ENCODE data around the gene COMT. TPM values are rescaled to one million over a fixed set of nuclear protein-coding genes. Genes with fewer than 3 reads are reported as not detected.

Gene COMT
- total and polyA plus RNA-seq, 4 donors = 75.3 to 430 (median 146) TPM

DNA sequence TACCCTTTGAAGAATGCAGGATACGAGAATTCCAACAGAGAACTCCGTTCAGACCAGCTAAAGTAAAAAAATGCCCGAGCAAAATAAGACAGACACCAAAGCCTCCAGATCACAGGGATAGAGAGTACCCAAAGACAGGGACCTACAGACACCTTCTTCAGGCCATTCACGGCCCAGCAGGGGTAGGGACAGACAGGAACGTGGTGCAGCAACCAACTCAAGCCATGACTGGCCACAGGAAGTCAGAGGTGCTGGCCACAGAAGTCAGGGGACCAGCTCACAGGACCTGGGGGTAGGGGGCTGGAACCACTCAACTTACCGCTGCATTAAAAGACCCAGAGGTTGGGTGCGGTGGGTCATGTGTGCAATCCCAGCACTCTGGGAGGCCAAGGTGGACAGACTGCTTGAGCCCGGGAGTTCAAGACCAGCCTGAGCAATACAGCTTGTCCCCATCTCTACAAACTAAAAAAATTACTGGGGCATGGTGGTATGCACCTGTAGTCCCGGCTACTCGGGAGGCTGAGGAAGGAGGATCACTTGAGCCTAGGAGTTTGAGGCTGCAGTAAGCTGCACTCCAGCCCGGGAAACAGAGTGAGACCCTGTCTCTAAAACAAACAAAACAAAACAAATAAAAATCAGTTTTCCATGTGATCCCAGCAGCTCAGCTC is 39.9 kb upstream of the COMT start:
- H3K27ac ChIP-seq (ENCODE audit: low read depth in 1 of 2, low read length in 2 of 2) = no peak overlapping the region
- no peaks in the 10 kb centered on the region for H3K27me3 ChIP-seq (ENCODE audit: control insufficient read depth in 4 of 4, insufficient read depth in 4 of 4, low read length in 3 of 4)
- 92% methylated on average over 11 of the region's 11 CpGs for WGBS
- TF ChIP-seq RAD21 (IDR thresholded peaks at IDR 0.05) (no peak), NR2F2 (IDR thresholded peaks at IDR 0.05) (no peak), JUND (IDR thresholded peaks at IDR 0.05) (no peak), HNF4A (conservative IDR thresholded peaks at IDR 0.05) (no peak), TAF1 (conservative IDR thresholded peaks at IDR 0.05) (no peak), YY1 (IDR thresholded peaks at IDR 0.05) (no peak), RXRA (IDR thresholded peaks at IDR 0.05) (no peak), FOXA2 (IDR thresholded peaks at IDR 0.05) (no peak), SP1 (IDR thresholded peaks at IDR 0.05) (no peak), GABPA (IDR thresholded peaks at IDR 0.05 in 1 of 2, conservative IDR thresholded peaks at IDR 0.05 in 1 of 2) (no peak), HNF4G (IDR thresholded peaks at IDR 0.05) (no peak), FOXA1 (IDR thresholded peaks at IDR 0.05) (no peak)
- TF ChIP-seq, protein P1, sequence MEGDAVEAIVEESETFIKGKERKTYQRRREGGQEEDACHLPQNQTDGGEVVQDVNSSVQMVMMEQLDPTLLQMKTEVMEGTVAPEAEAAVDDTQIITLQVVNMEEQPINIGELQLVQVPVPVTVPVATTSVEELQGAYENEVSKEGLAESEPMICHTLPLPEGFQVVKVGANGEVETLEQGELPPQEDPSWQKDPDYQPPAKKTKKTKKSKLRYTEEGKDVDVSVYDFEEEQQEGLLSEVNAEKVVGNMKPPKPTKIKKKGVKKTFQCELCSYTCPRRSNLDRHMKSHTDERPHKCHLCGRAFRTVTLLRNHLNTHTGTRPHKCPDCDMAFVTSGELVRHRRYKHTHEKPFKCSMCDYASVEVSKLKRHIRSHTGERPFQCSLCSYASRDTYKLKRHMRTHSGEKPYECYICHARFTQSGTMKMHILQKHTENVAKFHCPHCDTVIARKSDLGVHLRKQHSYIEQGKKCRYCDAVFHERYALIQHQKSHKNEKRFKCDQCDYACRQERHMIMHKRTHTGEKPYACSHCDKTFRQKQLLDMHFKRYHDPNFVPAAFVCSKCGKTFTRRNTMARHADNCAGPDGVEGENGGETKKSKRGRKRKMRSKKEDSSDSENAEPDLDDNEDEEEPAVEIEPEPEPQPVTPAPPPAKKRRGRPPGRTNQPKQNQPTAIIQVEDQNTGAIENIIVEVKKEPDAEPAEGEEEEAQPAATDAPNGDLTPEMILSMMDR (IDR thresholded peaks at IDR 0.05; ENCODE audit: low read depth, low read length, missing input control) = no peak
- TF ChIP-seq, protein P2, sequence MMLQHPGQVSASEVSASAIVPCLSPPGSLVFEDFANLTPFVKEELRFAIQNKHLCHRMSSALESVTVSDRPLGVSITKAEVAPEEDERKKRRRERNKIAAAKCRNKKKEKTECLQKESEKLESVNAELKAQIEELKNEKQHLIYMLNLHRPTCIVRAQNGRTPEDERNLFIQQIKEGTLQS (IDR thresholded peaks at IDR 0.05) = no peak
- TF ChIP-seq, protein P3, sequence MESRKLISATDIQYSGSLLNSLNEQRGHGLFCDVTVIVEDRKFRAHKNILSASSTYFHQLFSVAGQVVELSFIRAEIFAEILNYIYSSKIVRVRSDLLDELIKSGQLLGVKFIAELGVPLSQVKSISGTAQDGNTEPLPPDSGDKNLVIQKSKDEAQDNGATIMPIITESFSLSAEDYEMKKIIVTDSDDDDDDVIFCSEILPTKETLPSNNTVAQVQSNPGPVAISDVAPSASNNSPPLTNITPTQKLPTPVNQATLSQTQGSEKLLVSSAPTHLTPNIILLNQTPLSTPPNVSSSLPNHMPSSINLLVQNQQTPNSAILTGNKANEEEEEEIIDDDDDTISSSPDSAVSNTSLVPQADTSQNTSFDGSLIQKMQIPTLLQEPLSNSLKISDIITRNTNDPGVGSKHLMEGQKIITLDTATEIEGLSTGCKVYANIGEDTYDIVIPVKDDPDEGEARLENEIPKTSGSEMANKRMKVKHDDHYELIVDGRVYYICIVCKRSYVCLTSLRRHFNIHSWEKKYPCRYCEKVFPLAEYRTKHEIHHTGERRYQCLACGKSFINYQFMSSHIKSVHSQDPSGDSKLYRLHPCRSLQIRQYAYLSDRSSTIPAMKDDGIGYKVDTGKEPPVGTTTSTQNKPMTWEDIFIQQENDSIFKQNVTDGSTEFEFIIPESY (IDR thresholded peaks at IDR 0.05) = no peak
- no peak overlapping the region for H3K4me3 ChIP-seq (ENCODE audit: low read depth in 1 of 3, low read length in 3 of 3)
- H3K9me3 ChIP-seq (ENCODE audit: control insufficient read depth in 4 of 4, low read length in 3 of 4) = no peaks in the 10 kb centered on the region
- no peak for DNase-seq (ENCODE audit: low spot score)
- H3K9ac ChIP-seq (ENCODE audit: low read depth in 1 of 2, low read length in 2 of 2) = no peak overlapping the region
- H3K4me1 ChIP-seq (ENCODE audit: control insufficient read depth in 4 of 4, insufficient read depth in 4 of 4, low read length in 3 of 4) = peaks cover 0 to 4% (median 1%) of the 10 kb centered on the region in 4 donors
- H3K36me3 ChIP-seq (ENCODE audit: control insufficient read depth in 4 of 4, insufficient read depth in 3 of 4, low read depth in 1 of 4, low read length in 3 of 4) = peaks cover 3 to 25% (median 7%) of the 10 kb centered on the region in 4 donors

DNA sequence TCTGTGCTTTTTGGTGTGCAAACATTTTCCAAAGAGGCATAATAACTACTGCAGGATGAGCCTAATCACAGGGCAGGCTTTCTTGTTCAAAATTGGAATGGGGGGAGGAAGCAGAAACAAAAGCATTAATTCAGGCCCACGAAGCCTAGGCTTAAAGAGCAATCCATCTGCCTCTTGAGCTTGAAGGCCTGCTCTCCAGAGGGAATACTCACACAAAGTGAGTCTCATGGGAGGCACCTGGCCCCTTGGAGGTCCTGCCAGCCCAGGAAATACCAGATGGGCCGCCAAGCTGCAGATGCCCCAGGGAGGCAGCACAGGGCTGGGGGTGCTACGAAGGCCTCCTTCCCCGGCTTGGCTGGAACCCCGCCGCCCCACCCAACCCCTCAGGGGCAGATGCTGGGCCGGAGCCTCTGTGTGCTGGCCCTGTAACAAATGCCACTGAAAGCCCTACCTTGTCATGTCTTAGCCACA is 39.3 kb upstream of the COMT start:
- Histone ChIP-seq H3K4me1 (ENCODE audit: control insufficient read depth in 4 of 4, insufficient read depth in 4 of 4, low read length in 3 of 4) (peaks cover 0 to 4% (median 1%) of the 10 kb centered on the region in 4 donors), H3K36me3 (ENCODE audit: control insufficient read depth in 4 of 4, insufficient read depth in 3 of 4, low read depth in 1 of 4, low read length in 3 of 4) (peaks cover 5 to 22% (median 7%) of the 10 kb centered on the region in 4 donors), H3K9ac (ENCODE audit: low read depth in 1 of 2, low read length in 2 of 2) (no peak overlapping the region), H3K27ac (ENCODE audit: low read depth in 1 of 2, low read length in 2 of 2) (no peak overlapping the region), H3K9me3 (ENCODE audit: control insufficient read depth in 4 of 4, low read length in 3 of 4) (no peaks in the 10 kb centered on the region), H3K4me3 (ENCODE audit: low read depth in 1 of 3, low read length in 3 of 3) (no peak overlapping the region), H3K27me3 (ENCODE audit: control insufficient read depth in 4 of 4, insufficient read depth in 4 of 4, low read length in 3 of 4) (no peaks in the 10 kb centered on the region)
- WGBS = 95% methylated on average over 7 of the region's 7 CpGs
- no peak for DNase-seq (ENCODE audit: low spot score)
- TF ChIP-seq RXRA (IDR thresholded peaks at IDR 0.05) (no peak), HNF4G (IDR thresholded peaks at IDR 0.05) (no peak), GABPA (IDR thresholded peaks at IDR 0.05 in 1 of 2, conservative IDR thresholded peaks at IDR 0.05 in 1 of 2) (no peak), HNF4A (conservative IDR thresholded peaks at IDR 0.05) (no peak), FOXA1 (IDR thresholded peaks at IDR 0.05) (no peak), SP1 (IDR thresholded peaks at IDR 0.05) (no peak), TAF1 (conservative IDR thresholded peaks at IDR 0.05) (no peak), FOXA2 (IDR thresholded peaks at IDR 0.05) (no peak), RAD21 (IDR thresholded peaks at IDR 0.05) (no peak), NR2F2 (IDR thresholded peaks at IDR 0.05) (no peak), JUND (IDR thresholded peaks at IDR 0.05) (no peak)
- TF ChIP-seq, protein P3 (IDR thresholded peaks at IDR 0.05) = no peak
- TF ChIP-seq, protein P4, sequence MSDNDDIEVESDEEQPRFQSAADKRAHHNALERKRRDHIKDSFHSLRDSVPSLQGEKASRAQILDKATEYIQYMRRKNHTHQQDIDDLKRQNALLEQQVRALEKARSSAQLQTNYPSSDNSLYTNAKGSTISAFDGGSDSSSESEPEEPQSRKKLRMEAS (IDR thresholded peaks at IDR 0.05) = no peak
- TF ChIP-seq, protein P1 (IDR thresholded peaks at IDR 0.05; ENCODE audit: low read depth, low read length, missing input control) = no peak

Measured in liver (tissue), 9 donors.